Endothelial cell of umbilical vein (primary cell): ENCODE measurements around the gene CFAP99. TPM values are rescaled to one million over a fixed set of nuclear protein-coding genes. Genes with fewer than 3 reads are reported as not detected.

Experiments used
- BruUV-seq: library from RNA; stranded (reverse); fragments of 400-500 nt; replicated peaks from 2 replicates; lab custom pipeline; 2021; lab: Mats Ljungman, UMichigan
- CTCF ChIA-PET: fragments of 300-600, 350-600 bp; sonication (Branson Sonifier 250); formaldehyde crosslinking; loops from one replicate; lab custom pipeline; 2021; ENCODE audit warnings: antibody characterized with exemption, inconsistent platforms; lab: Charles Lee
- POLR2A ChIA-PET: fragments of 300-600, 350-600 bp; sonication (Branson Sonifier 250); formaldehyde crosslinking; loops from one replicate; lab custom pipeline; 2021; ENCODE audit warnings: antibody characterized with exemption, inconsistent platforms; lab: Charles Lee
- DNase-seq: peaks from one replicate; pipeline ENCODE4 v3.0.0-alpha.2; 2011; ENCODE audit warnings: low read depth, low spot score
- FAIRE-seq: peaks from 2 replicates; lab custom pipeline; 2011; peaks lifted over from hg19 to GRCh38; lab: Jason Lieb, UNC
- H2AFZ ChIP-seq: 2 replicates; pipeline ENCODE4 v1.6.0; 2012; ENCODE audit warnings: low read depth, low read length, control low read depth, inconsistent platforms
- H3K27ac ChIP-seq: 2 replicates; pipeline ENCODE4 v1.5.1; 2011; ENCODE audit warnings: low read depth, mild to moderate bottlenecking, control low read depth, low read length, moderate library complexity; ENCODE audit not compliant: insufficient read depth
- H3K27me3 ChIP-seq, 2 experiments: 2 replicates each; pipeline versions ENCODE4 v1.6.0 to v1.6.1; 2011; ENCODE audit warnings: low read length in 2 of 2, mixed read lengths in 1 of 2; ENCODE audit not compliant: control insufficient read depth in 2 of 2, insufficient read depth in 2 of 2
- H3K36me3 ChIP-seq, 2 experiments: 2 replicates in 1 of 2; 3 replicates in 1 of 2; pipeline ENCODE4 v1.5.1; 2011; ENCODE audit warnings: low read length in 2 of 2, mild to moderate bottlenecking in 1 of 2, moderate library complexity in 1 of 2; ENCODE audit not compliant: control insufficient read depth in 2 of 2, insufficient read depth in 2 of 2; ENCODE audit errors: extremely low read depth in 1 of 2
- H3K4me1 ChIP-seq: 3 replicates; pipeline ENCODE4 v1.5.1; 2011; ENCODE audit warnings: mild to moderate bottlenecking, low read length; ENCODE audit not compliant: control insufficient read depth, insufficient read depth; ENCODE audit errors: extremely low read depth
- H3K4me2 ChIP-seq: 2 replicates; pipeline ENCODE4 v1.6.1; 2011; ENCODE audit warnings: low read length, control low read depth, mixed read lengths; ENCODE audit not compliant: insufficient read depth
- H3K4me3 ChIP-seq, 3 experiments: fragments of 200-600 bp in 1 of 3; sonication (generic), shearing (Covaris generic) in 1 of 3; replicated peaks in 1 of 3; 2 replicates each; pipeline ENCODE4 v1.5.1; 2011 to 2016; ENCODE audit warnings: control low read depth in 3 of 3, low read length in 3 of 3, mild to moderate bottlenecking in 2 of 3, inconsistent platforms in 1 of 3, low read depth in 1 of 3, moderate library complexity in 1 of 3; ENCODE audit not compliant: insufficient read depth in 1 of 3
- H3K79me2 ChIP-seq: 2 replicates; pipeline ENCODE4 v1.6.0; 2012; ENCODE audit warnings: low read length, inconsistent platforms; ENCODE audit not compliant: control insufficient read depth, insufficient read depth
- H3K9ac ChIP-seq: replicated peaks from 2 replicates; pipeline ENCODE3; 2011; ENCODE audit warnings: low read length, control low read depth; ENCODE audit not compliant: insufficient read depth; ENCODE audit errors: extremely low read depth
- H3K9me1 ChIP-seq: replicated peaks from 3 replicates; pipeline ENCODE4 v1.6.0; 2011; ENCODE audit warnings: mild to moderate bottlenecking, low read length; ENCODE audit not compliant: control insufficient read depth, insufficient read depth; ENCODE audit errors: extremely low read depth
- H3K9me3 ChIP-seq: replicated peaks from 2 replicates; pipeline ENCODE4 v1.5.1; 2012; ENCODE audit warnings: low read length, inconsistent platforms; ENCODE audit not compliant: control insufficient read depth, insufficient read depth
- H4K20me1 ChIP-seq: replicated peaks from 2 replicates; pipeline ENCODE3; 2011; ENCODE audit warnings: mild to moderate bottlenecking, low read length; ENCODE audit not compliant: control insufficient read depth, insufficient read depth; ENCODE audit errors: extremely low read depth
- CTCF ChIP-seq, 2 donors: IDR thresholded peaks; 1 replicate in 1 of 2; 2 replicates in 1 of 2; pipeline ENCODE4 v1.5.1; 2011; ENCODE audit warnings: low read length in 2 of 2, mild to moderate bottlenecking in 2 of 2, moderate library complexity in 2 of 2, control low read depth in 1 of 2, inconsistent platforms in 1 of 2, low read depth in 1 of 2; ENCODE audit not compliant: insufficient read depth in 1 of 2; ENCODE audit errors: extremely low read depth in 1 of 2
- EZH2 ChIP-seq: IDR thresholded peaks from 2 replicates; pipeline ENCODE4 v1.6.1; 2012; ENCODE audit warnings: borderline replicate concordance, low read depth, mild to moderate bottlenecking, moderate library complexity, low read length, inconsistent platforms; ENCODE audit not compliant: severe bottlenecking
- FOS ChIP-seq: IDR thresholded peaks from 2 replicates; pipeline ENCODE4 v1.6.1; 2011; ENCODE audit warnings: mild to moderate bottlenecking, low read length, moderate library complexity, borderline replicate concordance; ENCODE audit not compliant: insufficient read depth
- GATA2 ChIP-seq: IDR thresholded peaks from 2 replicates; pipeline ENCODE4 v1.7.0; 2011; ENCODE audit warnings: low read depth, mild to moderate bottlenecking, moderate library complexity, mixed read lengths, low read length; ENCODE audit not compliant: insufficient read length, insufficient read depth
- JUN ChIP-seq: IDR thresholded peaks from 2 replicates; pipeline ENCODE4 v1.6.1; 2011; ENCODE audit warnings: borderline replicate concordance, low read depth; ENCODE audit not compliant: insufficient read length, insufficient read depth
- MAX ChIP-seq: IDR thresholded peaks from 2 replicates; pipeline ENCODE4 v1.6.1; 2011; ENCODE audit not compliant: insufficient read depth, insufficient read length
- MYC ChIP-seq: IDR thresholded peaks from one replicate; pipeline ENCODE4 v1.6.1; 2011; ENCODE audit warnings: mild to moderate bottlenecking, low read depth, low read length
- POLR2A ChIP-seq: IDR thresholded peaks from 2 replicates; pipeline ENCODE4 v1.6.1; 2012; ENCODE audit warnings: low read depth, mild to moderate bottlenecking, control low read depth, low read length
- POLR2AphosphoS5 ChIP-seq: IDR thresholded peaks from 2 replicates; pipeline ENCODE4 v1.6.1; 2012; ENCODE audit warnings: low read depth, mild to moderate bottlenecking, control low read depth, low read length, moderate library complexity; ENCODE audit not compliant: insufficient read depth
- dilution Hi-C: fragments of 300-500 bp; cut with MboI; formaldehyde crosslinking; loops from one replicate; pipeline ENCODE4 v1.15.0; 2019; ENCODE audit warnings: low sequenced_read_pairs; ENCODE audit not compliant: extremely low pct_ligation_motif_present
- intact Hi-C: fragments of 100-400 bp; cut with micrococcal nuclease; formaldehyde crosslinking; loops from one replicate; pipeline ENCODE4 v1.10.0; 2022
- polyA plus RNA-seq, 4 experiments: library from polyadenylated mRNA; depleted of rRNA in 3 of 4; stranded (reverse) in 3 of 4; unstranded in 1 of 4; fragments of >200 nt; gene quantifications; 2 replicates each; pipeline versions ENCODE4 v1.2.1 to v1.2.3, GENCODE V29; 2011 to 2012; ENCODE audit warnings: missing spikeins in 1 of 4
- total RNA-seq: library from RNA; stranded (reverse); gene quantifications from 2 replicates; pipeline ENCODE4 v1.2.3, GENCODE V29; 2021

The CFAP99 gene
- total and polyA plus RNA-seq, 2 donors (not counting 3 experiments of a cell fraction or from before 2014, with no cell fraction given): 0.03 TPM; not detected in 1

GRCh38 chr4:2401610-2401983 is 17.2 kb upstream of the CFAP99 start:
- Histone ChIP-seq H3K27me3 (no peaks in the 10 kb centered on the region), H3K9me3 (no peaks in the 10 kb centered on the region), H3K79me2 (peaks cover 4% of the 10 kb centered on the region), H3K9me1 (no peaks in the 10 kb centered on the region), H2AFZ (no peak overlapping the region), H3K4me3 (no peak overlapping the region), H3K27ac (no peak overlapping the region), H4K20me1 (no peaks in the 10 kb centered on the region), H3K36me3 (no peaks in the 10 kb centered on the region), H3K9ac (no peak overlapping the region), H3K4me2 (peak overlapping the region; percentile 38), H3K4me1 (peaks cover 12% of the 10 kb centered on the region)
- no peak for TF ChIP-seq MAX
- no peak for TF ChIP-seq GATA2
- TF ChIP-seq POLR2AphosphoS5: no peak
- no peak for TF ChIP-seq MYC
- FAIRE-seq: no peak
- CTCF ChIA-PET: interaction anchor here (0.9 to 1.9 kb wide), 3 partner anchors 11 to 40 kb away, joined by 3 to 9 read pairs (median 5); no protein-coding TSS in a partner anchor
- POLR2A ChIA-PET: no interaction called here
- dilution Hi-C loops: no loop called here
- no peak for DNase-seq
- no TSS peak for BruUV-seq
- intact Hi-C loops: no loop called here

- peaks cover 4% of the 10 kb centered on the region for H3K79me2 ChIP-seq
- no peaks in the 10 kb centered on the region for H4K20me1 ChIP-seq
- ChIA-PET CTCF (interaction anchor here (0.7 to 2.0 kb wide), 8 partner anchors 9 to 182 kb away, joined by 3 to 9 read pairs (median 5); partner anchors contain the start of genes CFAP99, RNF4 and ZFYVE28), POLR2A (interaction anchor here (1.0 kb wide), 1 partner anchor 11 kb away, joined by 3 read pairs; no protein-coding TSS in a partner anchor)
- peak overlapping the region; percentile 76 for H2AFZ ChIP-seq
- peaks cover 12% of the 10 kb centered on the region for H3K4me1 ChIP-seq
- no peak overlapping the region for H3K4me3 ChIP-seq
- BruUV-seq: no TSS peak
- no peaks in the 10 kb centered on the region for H3K9me3 ChIP-seq
- H3K27me3 ChIP-seq: no peaks in the 10 kb centered on the region
- no peaks in the 10 kb centered on the region for H3K36me3 ChIP-seq
- DNase-seq: peak; percentile 42
- FAIRE-seq: peak; percentile 74
- dilution Hi-C loops (no loop called here), intact Hi-C loops (no loop called here)
- H3K27ac ChIP-seq: no peak overlapping the region
- peak overlapping the region; percentile 38 for H3K4me2 ChIP-seq
- no peaks in the 10 kb centered on the region for H3K9me1 ChIP-seq
- H3K9ac ChIP-seq: no peak overlapping the region
- no peak for TF ChIP-seq POLR2AphosphoS5
- TF ChIP-seq MYC: no peak
- TF ChIP-seq GATA2: no peak
- no peak for TF ChIP-seq JUN
- TF ChIP-seq MAX: no peak
- no peak for TF ChIP-seq FOS
- no peak for TF ChIP-seq EZH2
- no peak for TF ChIP-seq POLR2A
- no peak for TF ChIP-seq CTCF (IDR thresholded peaks at IDR 0.05; ENCODE audit: extremely low read depth in 1 of 2, insufficient read depth in 1 of 2, low read depth in 1 of 2, low read length in 2 of 2)
Observed at GRCh38 chr4:2402048-2402842, 16.5 kb upstream of the CFAP99 start.
